ENCODE data around the gene RREB1.

Gene RREB1

GRCh38 chr6:7300926-7301325 is 193.2 kb downstream of the RREB1 start:
- H3K36me3 ChIP-seq (replicated peaks), result peaks cover 89% of the 10 kb centered on the region
- no peaks in the 10 kb centered on the region for H3K4me1 ChIP-seq
- H3K9me3 ChIP-seq, result no peaks in the 10 kb centered on the region
- H3K27me3 ChIP-seq (ENCODE audit: low read depth), result no peaks in the 10 kb centered on the region
- no peak for DNase-seq (ENCODE audit: low spot score in 2 of 2)
- no peak overlapping the region for H3K4me3 ChIP-seq
- in situ Hi-C loops (cut with MboI; ENCODE audit: low sequenced_read_pairs), result loop anchor here (5.0 kb wide), 1 partner anchor 91 kb away; no protein-coding TSS in a partner anchor

Measured in HAP-1 (cell line).